AG09319 (cell line): ENCODE measurements around the gene SGPL1.

Experiments used
- DNase-seq: peaks from one replicate; pipeline ENCODE4 v3.0.0-alpha.2; 2010; ENCODE audit warnings: low read depth; ENCODE audit errors: extremely low read depth
- TF ChIP-seq, protein P1 (sequence below): IDR thresholded peaks from 2 replicates; pipeline ENCODE4 v1.5.1; 2011; ENCODE audit warnings: low read depth, mild to moderate bottlenecking, inconsistent platforms, low read length, moderate library complexity

SGPL1 gene

DNA sequence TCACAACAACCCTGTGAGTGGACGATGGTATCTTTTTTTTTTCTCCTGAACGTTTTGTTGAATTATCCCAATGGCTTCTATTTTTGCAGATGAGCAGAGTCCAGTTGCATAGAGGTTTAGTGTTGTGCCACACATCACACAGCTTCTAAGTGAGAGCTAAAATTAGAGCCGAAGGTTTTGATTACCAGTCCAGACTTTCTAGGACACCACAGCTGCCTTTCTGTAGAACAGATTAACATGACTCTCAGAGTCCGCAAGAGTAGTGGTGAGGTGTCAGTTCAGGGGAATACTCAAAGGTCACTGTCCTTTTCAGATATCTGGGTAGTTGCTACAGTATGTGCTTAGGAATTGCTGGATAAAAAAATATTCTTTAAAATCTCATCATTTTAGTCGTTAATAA lies 13.8 kb downstream of the SGPL1 start:
- DNase-seq, result no peak
- TF ChIP-seq, protein P1, sequence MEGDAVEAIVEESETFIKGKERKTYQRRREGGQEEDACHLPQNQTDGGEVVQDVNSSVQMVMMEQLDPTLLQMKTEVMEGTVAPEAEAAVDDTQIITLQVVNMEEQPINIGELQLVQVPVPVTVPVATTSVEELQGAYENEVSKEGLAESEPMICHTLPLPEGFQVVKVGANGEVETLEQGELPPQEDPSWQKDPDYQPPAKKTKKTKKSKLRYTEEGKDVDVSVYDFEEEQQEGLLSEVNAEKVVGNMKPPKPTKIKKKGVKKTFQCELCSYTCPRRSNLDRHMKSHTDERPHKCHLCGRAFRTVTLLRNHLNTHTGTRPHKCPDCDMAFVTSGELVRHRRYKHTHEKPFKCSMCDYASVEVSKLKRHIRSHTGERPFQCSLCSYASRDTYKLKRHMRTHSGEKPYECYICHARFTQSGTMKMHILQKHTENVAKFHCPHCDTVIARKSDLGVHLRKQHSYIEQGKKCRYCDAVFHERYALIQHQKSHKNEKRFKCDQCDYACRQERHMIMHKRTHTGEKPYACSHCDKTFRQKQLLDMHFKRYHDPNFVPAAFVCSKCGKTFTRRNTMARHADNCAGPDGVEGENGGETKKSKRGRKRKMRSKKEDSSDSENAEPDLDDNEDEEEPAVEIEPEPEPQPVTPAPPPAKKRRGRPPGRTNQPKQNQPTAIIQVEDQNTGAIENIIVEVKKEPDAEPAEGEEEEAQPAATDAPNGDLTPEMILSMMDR, result no peak

DNA sequence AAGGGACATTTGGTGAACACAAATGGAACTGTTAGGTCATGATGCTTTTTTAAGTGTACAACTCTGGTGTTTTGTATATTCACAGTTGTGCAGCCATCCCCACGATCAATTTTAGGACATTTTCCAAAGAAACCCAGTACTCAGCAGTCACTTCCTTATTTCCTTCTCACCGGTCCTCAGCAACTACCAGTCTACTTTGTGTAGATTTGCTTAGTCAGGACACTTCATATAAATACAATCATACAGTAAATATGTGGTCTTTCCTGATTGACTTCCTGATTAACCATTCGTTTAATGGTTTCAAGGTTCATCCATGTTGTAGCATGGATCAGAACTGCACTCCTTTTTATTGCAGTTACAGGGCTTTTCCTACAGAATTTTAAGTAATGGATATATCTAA lies 14.4 kb downstream of the SGPL1 start:
- DNase-seq, result no peak
- TF ChIP-seq, protein P1, result no peak

DNA sequence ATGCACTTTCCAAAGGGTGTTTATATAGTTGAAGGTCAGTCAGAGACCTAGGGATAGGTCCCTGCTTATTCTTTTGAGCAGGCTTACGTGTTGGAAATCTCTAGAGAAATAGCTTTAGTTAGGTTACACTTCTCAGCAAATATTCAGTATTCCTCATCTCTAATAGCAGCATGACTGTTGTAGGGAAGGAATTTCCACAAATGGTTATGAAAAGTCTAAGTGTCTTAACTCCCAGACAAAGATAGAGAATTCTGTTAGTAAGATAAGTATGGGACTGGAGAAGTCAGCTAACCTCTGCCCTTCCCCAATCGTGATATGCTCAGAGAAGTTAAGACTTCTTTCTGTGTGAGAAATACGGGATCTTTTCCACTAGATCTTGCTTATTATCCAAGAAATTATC lies 16.5 kb downstream of the SGPL1 start:
- DNase-seq, result no peak
- TF ChIP-seq, protein P1, result no peak

DNA sequence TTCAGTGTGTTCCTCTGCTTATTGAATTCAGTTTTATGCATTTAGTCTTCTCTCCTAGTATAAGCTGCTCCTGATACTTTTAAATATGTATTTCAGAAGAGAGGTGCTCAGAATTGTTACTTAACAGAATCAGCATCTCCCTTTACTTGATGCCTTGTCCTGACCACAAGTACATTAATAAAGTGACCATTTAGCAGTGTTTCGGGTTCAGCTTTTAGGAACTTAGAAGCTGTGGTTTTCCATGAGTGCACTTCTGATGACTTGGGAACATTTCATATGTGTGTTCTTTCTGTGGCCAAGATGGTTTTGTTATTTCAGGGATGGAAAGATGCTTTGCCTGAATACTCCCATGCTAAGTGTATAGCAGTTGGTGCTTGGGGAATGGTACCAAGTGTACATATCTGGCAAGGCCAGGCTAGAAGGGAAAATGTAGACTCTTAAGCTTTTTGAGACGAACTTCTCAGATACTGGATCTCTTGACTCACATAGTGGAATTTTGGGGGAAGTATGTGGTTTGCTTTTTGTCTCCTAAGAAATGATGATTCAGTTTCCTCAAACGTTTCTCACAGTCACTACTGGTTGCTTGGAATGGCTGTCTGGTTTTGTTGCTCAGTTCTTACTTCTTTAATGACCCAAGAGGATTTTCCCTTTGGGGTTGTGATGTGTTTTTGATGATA lies 17.2 kb downstream of the SGPL1 start:
- TF ChIP-seq, protein P1, result no peak
- no peak for DNase-seq

DNA sequence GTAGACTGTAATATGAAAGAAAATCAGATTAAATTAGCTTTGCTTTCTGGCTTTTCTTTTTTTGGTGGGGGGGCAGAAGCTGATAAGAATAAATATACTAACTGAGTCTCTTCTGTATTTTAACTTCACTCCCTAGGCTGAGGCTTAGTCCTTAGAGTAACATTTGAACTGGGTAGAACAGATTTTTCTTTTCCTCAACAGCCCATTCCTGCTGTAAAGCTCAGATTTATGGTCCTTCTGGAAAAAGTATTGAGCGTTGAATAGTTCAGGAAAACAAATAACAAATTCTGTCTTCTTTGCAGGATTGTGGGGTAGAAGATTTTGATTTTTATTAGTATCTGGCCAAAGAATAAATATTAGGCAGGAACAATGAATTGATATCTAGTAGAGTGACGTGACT lies 17.9 kb downstream of the SGPL1 start:
- DNase-seq, result no peak
- TF ChIP-seq, protein P1, result no peak

DNA sequence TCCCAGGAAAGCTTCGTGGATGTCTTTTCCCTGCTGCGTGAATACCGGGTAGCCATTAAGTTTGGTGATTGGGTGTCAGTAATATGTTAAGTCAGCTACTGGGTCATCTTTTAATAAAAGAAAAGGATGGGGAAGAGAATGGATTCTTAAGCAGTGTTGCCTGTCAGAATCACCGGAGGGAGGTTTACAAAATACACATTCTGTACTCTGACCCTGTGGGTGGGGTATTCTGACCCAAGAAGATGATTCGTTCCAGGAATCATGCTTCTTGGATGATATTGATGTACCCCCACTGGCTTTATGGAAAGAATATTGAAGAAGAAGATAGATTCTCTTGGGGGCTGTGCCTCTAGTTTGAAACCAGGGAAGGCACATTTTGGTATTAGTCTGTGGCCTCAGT lies 18.3 kb downstream of the SGPL1 start:
- TF ChIP-seq, protein P1, result no peak
- DNase-seq, result no peak

DNA sequence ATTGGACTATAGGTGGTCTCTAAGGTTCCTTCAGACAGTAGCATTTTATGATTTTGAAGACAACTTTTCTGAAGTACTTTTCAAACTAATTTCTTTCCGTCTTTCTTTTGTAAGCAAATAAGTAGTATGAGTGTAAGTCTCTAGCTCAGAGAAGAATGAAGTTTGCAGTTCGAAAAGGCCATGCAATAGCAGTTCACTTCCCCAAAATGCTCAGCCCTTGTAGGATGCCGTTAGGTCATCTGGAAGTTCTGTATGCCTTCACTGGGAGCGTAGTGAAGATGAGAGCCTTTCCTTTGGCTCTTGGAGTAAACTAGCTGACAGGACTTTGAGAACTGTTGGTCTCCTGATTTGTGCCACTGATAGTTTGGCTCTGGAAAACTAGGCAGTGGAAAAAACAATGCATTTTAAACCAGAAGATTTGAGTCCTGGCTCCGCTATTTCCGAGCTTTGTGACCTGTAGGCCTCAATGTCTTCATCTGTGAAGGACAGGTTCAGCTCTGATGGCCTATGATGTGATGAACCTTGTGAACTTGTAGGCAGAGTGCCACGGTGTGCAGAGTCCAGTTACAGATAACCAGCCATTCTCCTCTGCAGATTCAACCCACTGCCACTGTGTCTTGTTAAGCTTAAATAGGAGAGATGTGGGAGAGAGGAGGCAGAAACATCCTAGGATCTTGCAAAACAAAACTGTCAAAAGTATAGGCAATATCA lies 18.8 kb downstream of the SGPL1 start:
- no peak for DNase-seq
- TF ChIP-seq, protein P1, result no peak
